Chondrocyte (in vitro differentiated cells): ENCODE measurements around the gene GAA. TPM values are rescaled to one million over a fixed set of nuclear protein-coding genes. Genes with fewer than 3 reads are reported as not detected.

ENCODE experiments used
- DNase-seq: peaks from one replicate; pipeline ENCODE4 v3.0.0; 2021; ENCODE audit warnings: mixed read lengths, low spot score
- H3K27ac Mint-ChIP-seq: one replicate; pipeline ENCODE4 v1.8.0; 2021; ENCODE audit warnings: mild to moderate bottlenecking, moderate library complexity, mixed read lengths; ENCODE audit not compliant: unreplicated experiment
- H3K27me3 Mint-ChIP-seq: 2 replicates; pipeline ENCODE4 v1.8.0; 2021; ENCODE audit warnings: low read depth, mixed read lengths
- H3K36me3 Mint-ChIP-seq: 2 replicates; pipeline ENCODE4 v1.8.0; 2021; ENCODE audit warnings: low read depth, mixed read lengths
- H3K4me1 Mint-ChIP-seq: 2 replicates; pipeline ENCODE4 v1.8.0; 2021; ENCODE audit warnings: low read depth, mild to moderate bottlenecking, mixed read lengths
- H3K4me3 Mint-ChIP-seq: one replicate; pipeline ENCODE4 v1.8.0; 2021; ENCODE audit warnings: mild to moderate bottlenecking, moderate library complexity, mixed read lengths; ENCODE audit not compliant: unreplicated experiment
- H3K9me3 Mint-ChIP-seq: 2 replicates; pipeline ENCODE4 v1.8.0; 2021; ENCODE audit warnings: low read depth, mixed read lengths
- CTCF ChIP-seq: fragments of 200-600 bp; sonication (generic); IDR thresholded peaks from 2 replicates; pipeline ENCODE4 v1.5.0; 2021; ENCODE audit warnings: antibody characterized with exemption, mild to moderate bottlenecking, moderate library complexity
- total RNA-seq: library from RNA; stranded (reverse); gene quantifications from 3 replicates; pipeline ENCODE4 v1.2.1, GENCODE V29; 2021

The GAA gene
- total RNA-seq, 1 donor from 2014 or later = 45.7 TPM

DNA sequence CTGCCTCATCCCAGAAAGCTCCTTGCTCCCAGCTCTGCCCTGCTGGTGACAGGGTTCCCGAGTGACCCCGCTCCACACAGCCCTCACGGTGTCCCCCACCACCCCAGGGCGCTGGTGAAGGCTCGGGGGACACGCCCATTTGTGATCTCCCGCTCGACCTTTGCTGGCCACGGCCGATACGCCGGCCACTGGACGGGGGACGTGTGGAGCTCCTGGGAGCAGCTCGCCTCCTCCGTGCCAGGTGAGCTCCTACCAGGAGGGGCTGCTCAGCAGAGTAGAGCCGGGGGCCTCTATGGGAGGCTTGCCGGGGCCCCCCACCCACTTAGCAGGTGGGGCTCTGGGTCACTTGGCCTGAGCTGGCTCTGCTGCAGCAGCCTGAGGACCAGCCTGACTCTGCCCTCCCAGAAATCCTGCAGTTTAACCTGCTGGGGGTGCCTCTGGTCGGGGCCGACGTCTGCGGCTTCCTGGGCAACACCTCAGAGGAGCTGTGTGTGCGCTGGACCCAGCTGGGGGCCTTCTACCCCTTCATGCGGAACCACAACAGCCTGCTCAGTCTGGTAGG is 11.2 kb downstream of the GAA start:
- Mint-ChIP-seq H3K4me3 (no peak overlapping the region), H3K9me3 (peaks cover 14% of the 10 kb centered on the region), H3K27me3 (no peaks in the 10 kb centered on the region), H3K27ac (no peak overlapping the region), H3K4me1 (no peaks in the 10 kb centered on the region), H3K36me3 (peaks cover 2% of the 10 kb centered on the region)
- TF ChIP-seq CTCF = no peak
- no peak for DNase-seq

DNA sequence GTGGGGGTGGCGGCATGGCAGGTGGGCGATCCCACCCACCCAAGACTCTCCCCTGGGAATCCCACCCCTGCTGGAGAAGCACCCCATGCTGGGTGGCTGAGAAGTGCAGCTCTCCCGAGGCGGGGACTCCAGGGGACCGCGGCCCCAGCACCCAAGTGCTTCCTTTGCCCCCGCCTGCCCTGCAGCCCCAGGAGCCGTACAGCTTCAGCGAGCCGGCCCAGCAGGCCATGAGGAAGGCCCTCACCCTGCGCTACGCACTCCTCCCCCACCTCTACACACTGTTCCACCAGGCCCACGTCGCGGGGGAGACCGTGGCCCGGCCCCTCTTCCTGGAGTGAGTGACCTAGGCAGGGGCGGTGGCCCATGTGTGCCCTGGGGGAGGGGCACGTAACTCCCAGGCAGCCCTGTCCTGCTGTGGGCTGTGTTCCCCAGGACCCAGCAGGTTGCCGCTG is 11.7 kb downstream of the GAA start:
- no peaks in the 10 kb centered on the region for H3K4me1 Mint-ChIP-seq
- no peak overlapping the region for H3K4me3 Mint-ChIP-seq
- H3K9me3 Mint-ChIP-seq = peaks cover 14% of the 10 kb centered on the region
- peaks cover 2% of the 10 kb centered on the region for H3K36me3 Mint-ChIP-seq
- H3K27ac Mint-ChIP-seq = no peak overlapping the region
- H3K27me3 Mint-ChIP-seq = no peaks in the 10 kb centered on the region
- DNase-seq = no peak
- no peak for TF ChIP-seq CTCF

- H3K4me1 Mint-ChIP-seq = no peaks in the 10 kb centered on the region
- H3K27ac Mint-ChIP-seq = no peak overlapping the region
- DNase-seq = no peak
- no peak for TF ChIP-seq CTCF
- no peak overlapping the region for H3K4me3 Mint-ChIP-seq
- H3K36me3 Mint-ChIP-seq = peaks cover 2% of the 10 kb centered on the region
- H3K9me3 Mint-ChIP-seq = peaks cover 14% of the 10 kb centered on the region
- no peaks in the 10 kb centered on the region for H3K27me3 Mint-ChIP-seq
Measured at GRCh38 chr17:80114758-80115157, 13.4 kb downstream of the GAA start.

- H3K4me1 Mint-ChIP-seq = no peaks in the 10 kb centered on the region
- H3K27ac Mint-ChIP-seq = no peak overlapping the region
- no peak for DNase-seq
- peaks cover 2% of the 10 kb centered on the region for H3K36me3 Mint-ChIP-seq
- no peaks in the 10 kb centered on the region for H3K27me3 Mint-ChIP-seq
- H3K9me3 Mint-ChIP-seq = peaks cover 14% of the 10 kb centered on the region
- no peak overlapping the region for H3K4me3 Mint-ChIP-seq
- TF ChIP-seq CTCF = no peak
Measured at GRCh38 chr17:80115159-80115558, 13.8 kb downstream of the GAA start.

DNA sequence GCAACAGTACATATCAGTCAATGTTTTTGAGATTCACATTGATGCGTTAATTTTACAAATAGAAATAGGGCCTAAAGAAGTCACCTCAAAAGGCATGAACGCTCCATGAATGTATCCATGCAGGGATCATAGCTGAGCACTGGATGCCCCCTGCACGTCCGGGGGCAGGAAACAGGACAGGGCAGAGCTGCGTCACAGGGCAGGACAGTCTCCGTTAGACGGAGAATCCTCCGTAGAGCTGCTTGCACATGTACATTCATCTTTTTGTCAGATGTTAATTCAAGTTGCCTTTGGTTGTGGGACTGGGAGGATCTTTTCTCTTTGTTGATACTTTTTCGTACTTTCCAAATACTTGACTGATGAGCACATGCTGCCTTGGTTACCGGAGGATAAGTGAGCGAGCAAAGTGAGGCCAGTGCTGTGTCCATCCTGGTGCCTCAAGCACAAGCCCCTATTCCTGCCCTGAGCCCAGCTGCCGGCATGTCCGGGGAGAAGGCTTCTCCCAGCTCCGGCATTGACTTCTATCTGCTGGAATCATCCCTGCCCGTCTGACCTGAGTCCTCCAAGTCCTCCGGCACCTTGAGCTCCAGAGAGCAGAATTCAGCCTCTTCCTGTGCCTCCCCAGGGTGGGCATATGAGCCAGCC is 15.0 kb downstream of the GAA start:
- Mint-ChIP-seq H3K27me3 (no peaks in the 10 kb centered on the region), H3K27ac (no peak overlapping the region), H3K36me3 (peaks cover 2% of the 10 kb centered on the region), H3K4me3 (no peak overlapping the region), H3K9me3 (peaks cover 14% of the 10 kb centered on the region), H3K4me1 (no peaks in the 10 kb centered on the region)
- no peak for DNase-seq
- TF ChIP-seq CTCF = no peak
